PFSK-1 (cell line): ENCODE measurements around the gene CDKL5.

Experiments used
- FOXP2 ChIP-seq: optimal IDR thresholded peaks from 2 replicates; pipeline ENCODE3; 2011; ENCODE audit warnings: borderline replicate concordance, control low read depth, inconsistent platforms; ENCODE audit not compliant: insufficient read depth; ENCODE audit errors: extremely low read length, extremely low read depth
- POLR2AphosphoS5 ChIP-seq: IDR thresholded peaks from 2 replicates; pipeline ENCODE4 v1.6.1; 2012; ENCODE audit warnings: low read depth, mild to moderate bottlenecking, control low read depth, low read length, moderate library complexity
- SIN3A ChIP-seq: IDR thresholded peaks from 2 replicates; pipeline ENCODE4 v1.6.1; 2012; ENCODE audit warnings: mild to moderate bottlenecking, low read length, moderate library complexity, borderline replicate concordance; ENCODE audit not compliant: insufficient read depth
- TAF1 ChIP-seq: IDR thresholded peaks from 2 replicates; pipeline ENCODE4 v1.6.1; 2012; ENCODE audit warnings: low read length, control low read depth, borderline replicate concordance; ENCODE audit not compliant: insufficient read depth
- TF ChIP-seq, protein P1 (sequence below), 2 experiments: IDR thresholded peaks; 2 replicates each; pipeline versions ENCODE4 v1.6.1 to v1.8.0; 2011 to 2012; ENCODE audit warnings: low read depth in 2 of 2, low read length in 2 of 2, control low read depth in 1 of 2, inconsistent platforms in 1 of 2, mild to moderate bottlenecking in 1 of 2, moderate library complexity in 1 of 2; ENCODE audit not compliant: insufficient read depth in 1 of 2

CDKL5 gene

DNA sequence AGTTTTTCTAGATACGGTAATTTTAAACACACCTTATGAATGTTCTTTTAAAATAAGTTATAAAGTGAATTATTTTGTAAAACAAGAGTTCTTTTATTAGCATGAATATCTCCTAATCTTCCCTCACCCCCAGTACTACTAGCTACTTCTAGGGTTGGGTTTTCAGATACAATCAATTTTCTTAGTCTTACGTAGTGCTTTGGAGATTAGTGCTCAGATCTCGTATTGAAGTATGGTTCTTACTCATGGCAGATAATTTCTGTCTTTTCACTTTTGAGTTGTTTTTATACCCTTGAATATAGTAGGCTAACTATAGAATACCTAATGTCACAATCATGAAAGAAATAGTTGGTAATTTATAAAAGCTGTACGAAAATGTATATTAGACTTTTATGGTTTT, 43.2 kb downstream of the CDKL5 start:
- TF ChIP-seq FOXP2 (no peak), POLR2AphosphoS5 (no peak), TAF1 (no peak), SIN3A (no peak)
- TF ChIP-seq, protein P1, sequence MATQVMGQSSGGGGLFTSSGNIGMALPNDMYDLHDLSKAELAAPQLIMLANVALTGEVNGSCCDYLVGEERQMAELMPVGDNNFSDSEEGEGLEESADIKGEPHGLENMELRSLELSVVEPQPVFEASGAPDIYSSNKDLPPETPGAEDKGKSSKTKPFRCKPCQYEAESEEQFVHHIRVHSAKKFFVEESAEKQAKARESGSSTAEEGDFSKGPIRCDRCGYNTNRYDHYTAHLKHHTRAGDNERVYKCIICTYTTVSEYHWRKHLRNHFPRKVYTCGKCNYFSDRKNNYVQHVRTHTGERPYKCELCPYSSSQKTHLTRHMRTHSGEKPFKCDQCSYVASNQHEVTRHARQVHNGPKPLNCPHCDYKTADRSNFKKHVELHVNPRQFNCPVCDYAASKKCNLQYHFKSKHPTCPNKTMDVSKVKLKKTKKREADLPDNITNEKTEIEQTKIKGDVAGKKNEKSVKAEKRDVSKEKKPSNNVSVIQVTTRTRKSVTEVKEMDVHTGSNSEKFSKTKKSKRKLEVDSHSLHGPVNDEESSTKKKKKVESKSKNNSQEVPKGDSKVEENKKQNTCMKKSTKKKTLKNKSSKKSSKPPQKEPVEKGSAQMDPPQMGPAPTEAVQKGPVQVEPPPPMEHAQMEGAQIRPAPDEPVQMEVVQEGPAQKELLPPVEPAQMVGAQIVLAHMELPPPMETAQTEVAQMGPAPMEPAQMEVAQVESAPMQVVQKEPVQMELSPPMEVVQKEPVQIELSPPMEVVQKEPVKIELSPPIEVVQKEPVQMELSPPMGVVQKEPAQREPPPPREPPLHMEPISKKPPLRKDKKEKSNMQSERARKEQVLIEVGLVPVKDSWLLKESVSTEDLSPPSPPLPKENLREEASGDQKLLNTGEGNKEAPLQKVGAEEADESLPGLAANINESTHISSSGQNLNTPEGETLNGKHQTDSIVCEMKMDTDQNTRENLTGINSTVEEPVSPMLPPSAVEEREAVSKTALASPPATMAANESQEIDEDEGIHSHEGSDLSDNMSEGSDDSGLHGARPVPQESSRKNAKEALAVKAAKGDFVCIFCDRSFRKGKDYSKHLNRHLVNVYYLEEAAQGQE (IDR thresholded peaks at IDR 0.05; ENCODE audit: insufficient read depth in 1 of 2, low read depth in 2 of 2, low read length in 2 of 2) = no peak

- no peak for TF ChIP-seq FOXP2
- no peak for TF ChIP-seq POLR2AphosphoS5
- TF ChIP-seq TAF1 = no peak
- TF ChIP-seq SIN3A = no peak
- TF ChIP-seq, protein P1 (IDR thresholded peaks at IDR 0.05; ENCODE audit: insufficient read depth in 1 of 2, low read depth in 2 of 2, low read length in 2 of 2) = no peak
These were observed 45.9 kb downstream of the CDKL5 start for GRCh38 chrX:18471296-18471695.

DNA sequence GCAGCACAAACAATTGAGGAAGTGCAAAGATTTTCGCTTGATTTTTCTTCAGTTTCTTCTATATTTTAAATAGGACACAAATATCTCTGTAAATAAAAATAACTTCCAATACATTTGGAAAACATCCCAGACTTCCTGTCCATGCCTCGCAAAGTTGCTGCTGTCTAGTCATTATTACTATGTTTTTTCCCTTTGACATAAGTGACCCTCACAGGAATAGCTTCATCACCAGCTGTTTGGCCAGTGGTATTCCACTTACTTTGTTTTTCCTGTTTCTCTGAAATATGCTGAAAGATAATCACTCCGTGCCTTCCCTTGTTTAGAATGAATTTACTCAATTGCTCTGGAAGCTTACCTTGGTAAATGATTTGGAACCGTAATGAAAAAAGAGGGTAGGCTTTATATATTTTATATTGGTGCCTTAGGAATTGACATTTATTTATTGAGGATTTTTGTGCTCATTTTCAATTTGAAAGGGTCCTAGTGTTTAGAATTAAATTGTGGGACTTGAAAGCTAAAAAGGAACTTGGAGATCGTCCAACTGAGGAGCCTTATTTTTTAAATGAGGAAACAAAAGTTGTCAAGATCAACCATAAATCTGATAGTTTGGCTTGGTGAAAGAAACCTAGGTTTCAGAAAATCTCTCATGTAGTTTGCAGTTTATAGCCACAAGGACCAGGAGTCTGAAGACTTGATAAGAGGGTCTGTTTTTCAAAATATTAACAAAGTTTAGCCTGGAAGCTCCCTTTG, 65.6 kb downstream of the CDKL5 start:
- TF ChIP-seq POLR2AphosphoS5 = no peak
- TF ChIP-seq, protein P1 (IDR thresholded peaks at IDR 0.05; ENCODE audit: insufficient read depth in 1 of 2, low read depth in 2 of 2, low read length in 2 of 2) = no peak
- no peak for TF ChIP-seq TAF1
- TF ChIP-seq SIN3A = no peak
- TF ChIP-seq FOXP2 = no peak

GRCh38 chrX:18491587-18492340, 66.4 kb downstream of the CDKL5 start:
- TF ChIP-seq POLR2AphosphoS5 (no peak), FOXP2 (no peak), SIN3A (no peak), TAF1 (no peak)
- TF ChIP-seq, protein P1 (IDR thresholded peaks at IDR 0.05; ENCODE audit: insufficient read depth in 1 of 2, low read depth in 2 of 2, low read length in 2 of 2) = no peak
